Cardiac fibroblast (primary cell): ENCODE measurements around the gene ARHGEF28.

Experiments
- DNase-seq, 2 donors: peaks; one replicate each; pipeline versions ENCODE4 v3.0.0 to v3.0.0-alpha.2; 2010; ENCODE audit warnings: low read depth in 2 of 2
- H3K4me3 ChIP-seq, 2 donors: replicated peaks in 1 of 2; 1 replicate in 1 of 2; 2 replicates in 1 of 2; pipeline ENCODE4 v1.5.1; 2011; ENCODE audit warnings: low read depth in 2 of 2, low read length in 2 of 2, mild to moderate bottlenecking in 2 of 2, moderate library complexity in 1 of 2
- TF ChIP-seq, protein P1 (sequence below): IDR thresholded peaks from one replicate; pipeline ENCODE4 v1.5.1; 2011; ENCODE audit warnings: low read depth, mild to moderate bottlenecking, low read length, inconsistent platforms

ARHGEF28 gene

DNA sequence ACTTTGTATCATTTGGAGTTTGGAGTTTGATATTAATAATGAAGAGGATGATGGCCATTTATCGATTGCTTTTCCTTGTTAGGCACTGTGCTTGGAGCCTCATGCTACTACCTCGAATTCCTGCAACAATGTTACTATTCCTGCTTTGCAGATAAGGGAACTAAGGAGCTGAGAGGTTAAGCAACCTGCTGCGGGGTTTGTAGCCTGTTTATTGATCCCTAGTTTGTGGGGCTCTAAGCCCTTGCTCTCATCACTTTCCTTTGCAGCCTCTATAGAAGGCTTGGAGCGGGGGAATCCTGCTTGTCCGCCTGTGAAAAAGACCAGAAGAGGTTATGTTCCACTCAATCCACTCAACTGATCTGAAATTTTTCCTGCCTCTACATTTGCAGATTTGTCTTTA, 15.8 kb downstream of the ARHGEF28 start:
- DNase-seq = no peak
- TF ChIP-seq, protein P1, sequence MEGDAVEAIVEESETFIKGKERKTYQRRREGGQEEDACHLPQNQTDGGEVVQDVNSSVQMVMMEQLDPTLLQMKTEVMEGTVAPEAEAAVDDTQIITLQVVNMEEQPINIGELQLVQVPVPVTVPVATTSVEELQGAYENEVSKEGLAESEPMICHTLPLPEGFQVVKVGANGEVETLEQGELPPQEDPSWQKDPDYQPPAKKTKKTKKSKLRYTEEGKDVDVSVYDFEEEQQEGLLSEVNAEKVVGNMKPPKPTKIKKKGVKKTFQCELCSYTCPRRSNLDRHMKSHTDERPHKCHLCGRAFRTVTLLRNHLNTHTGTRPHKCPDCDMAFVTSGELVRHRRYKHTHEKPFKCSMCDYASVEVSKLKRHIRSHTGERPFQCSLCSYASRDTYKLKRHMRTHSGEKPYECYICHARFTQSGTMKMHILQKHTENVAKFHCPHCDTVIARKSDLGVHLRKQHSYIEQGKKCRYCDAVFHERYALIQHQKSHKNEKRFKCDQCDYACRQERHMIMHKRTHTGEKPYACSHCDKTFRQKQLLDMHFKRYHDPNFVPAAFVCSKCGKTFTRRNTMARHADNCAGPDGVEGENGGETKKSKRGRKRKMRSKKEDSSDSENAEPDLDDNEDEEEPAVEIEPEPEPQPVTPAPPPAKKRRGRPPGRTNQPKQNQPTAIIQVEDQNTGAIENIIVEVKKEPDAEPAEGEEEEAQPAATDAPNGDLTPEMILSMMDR = no peak
- H3K4me3 ChIP-seq = no peak overlapping the region

GRCh38 chr5:73642344-73642743, 16.3 kb downstream of the ARHGEF28 start:
- TF ChIP-seq, protein P1 = no peak
- H3K4me3 ChIP-seq = no peak overlapping the region
- DNase-seq = peak in 1 of 2 donors; percentile 40

DNA sequence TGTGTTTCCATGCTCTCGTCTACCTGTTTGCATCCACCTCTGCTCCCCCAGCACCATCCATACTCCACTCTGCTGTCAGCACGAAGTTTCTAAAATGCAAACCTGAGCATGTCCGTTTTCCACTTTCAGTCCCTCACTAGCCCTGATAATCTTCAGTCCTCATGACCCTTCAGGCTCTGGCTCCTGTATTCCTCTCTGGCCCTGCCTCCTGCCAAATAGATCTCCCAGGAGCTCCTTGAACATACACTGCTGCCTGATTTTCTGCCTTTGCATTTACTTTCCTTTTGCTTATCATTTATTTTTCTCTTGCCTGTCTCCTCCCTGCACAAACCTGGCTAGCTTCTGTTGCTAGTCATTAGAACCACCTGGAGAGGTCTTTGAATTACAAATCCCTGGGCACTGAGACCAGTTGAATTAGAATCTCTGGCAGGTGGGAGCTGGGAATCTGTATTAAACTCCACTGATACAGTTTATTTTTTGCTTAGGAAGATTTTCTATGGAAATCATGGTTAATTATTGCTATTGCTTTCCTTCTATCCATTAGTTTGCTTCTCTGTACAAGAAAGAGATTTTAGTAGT, 18.5 kb downstream of the ARHGEF28 start:
- no peak for DNase-seq
- H3K4me3 ChIP-seq = no peak overlapping the region
- TF ChIP-seq, protein P1 = no peak

- TF ChIP-seq, protein P1 = no peak
- DNase-seq = no peak
- H3K4me3 ChIP-seq = no peak overlapping the region
Observed at GRCh38 chr5:73647721-73648120, 21.7 kb downstream of the ARHGEF28 start.

DNA sequence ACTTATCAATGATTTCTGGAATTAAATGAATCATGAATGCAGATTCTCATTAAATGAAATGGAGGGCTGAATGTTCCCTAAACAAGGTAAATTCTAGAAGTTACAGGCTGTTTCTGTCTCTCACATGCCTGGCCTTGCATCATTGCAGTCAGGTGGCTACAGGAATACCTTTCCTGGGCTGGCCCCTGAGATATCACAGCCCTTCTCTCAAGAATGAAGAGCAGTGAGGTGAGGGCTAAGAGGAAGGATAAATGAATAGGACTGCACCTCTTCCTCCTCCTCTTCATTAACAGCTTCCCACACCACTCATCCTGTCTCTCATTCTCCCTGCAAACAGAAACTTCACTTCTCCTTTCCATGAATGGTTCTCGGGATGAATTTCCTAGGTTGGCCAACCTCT, 22.5 kb downstream of the ARHGEF28 start:
- no peak for DNase-seq
- no peak overlapping the region for H3K4me3 ChIP-seq
- TF ChIP-seq, protein P1 = no peak

GRCh38 chr5:73649926-73650325, 23.9 kb downstream of the ARHGEF28 start:
- H3K4me3 ChIP-seq = no peak overlapping the region
- TF ChIP-seq, protein P1 = no peak
- DNase-seq = peak in 1 of 2 donors; percentile 35

DNA sequence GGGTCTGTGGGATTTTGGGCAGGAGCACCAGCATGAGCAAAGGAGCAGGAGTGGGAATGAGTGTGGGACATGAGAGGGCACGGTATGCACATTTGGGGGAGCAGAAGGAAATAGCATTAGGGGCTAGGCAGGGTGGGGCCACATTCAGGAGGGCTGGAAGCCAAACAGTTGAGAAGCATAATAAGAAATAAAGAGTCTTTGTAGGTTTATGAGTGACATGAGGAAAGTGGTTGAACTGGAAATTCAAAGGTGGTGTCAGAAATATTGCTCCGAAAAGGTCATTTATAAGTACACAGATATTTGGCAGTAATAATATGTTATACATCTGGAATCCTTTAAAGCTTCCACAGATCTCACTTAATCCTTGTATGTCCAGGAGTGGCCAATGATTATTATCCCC, 26.4 kb downstream of the ARHGEF28 start:
- TF ChIP-seq, protein P1 = no peak
- DNase-seq = no peak
- H3K4me3 ChIP-seq = no peak overlapping the region
